NCI-H526 (cell line): ENCODE data around the gene UHRF2.
"Not testable (repeated sequence)": the region's sequence is repeated elsewhere in the genome, so short reads cannot be mapped to it uniquely, and the experiment has no call there.

Experiments
- DNase-seq, 2 experiments: peaks; one replicate each; lab custom pipeline; 2025; lab: John Stamatoyannopoulos, UW

UHRF2 gene

DNA sequence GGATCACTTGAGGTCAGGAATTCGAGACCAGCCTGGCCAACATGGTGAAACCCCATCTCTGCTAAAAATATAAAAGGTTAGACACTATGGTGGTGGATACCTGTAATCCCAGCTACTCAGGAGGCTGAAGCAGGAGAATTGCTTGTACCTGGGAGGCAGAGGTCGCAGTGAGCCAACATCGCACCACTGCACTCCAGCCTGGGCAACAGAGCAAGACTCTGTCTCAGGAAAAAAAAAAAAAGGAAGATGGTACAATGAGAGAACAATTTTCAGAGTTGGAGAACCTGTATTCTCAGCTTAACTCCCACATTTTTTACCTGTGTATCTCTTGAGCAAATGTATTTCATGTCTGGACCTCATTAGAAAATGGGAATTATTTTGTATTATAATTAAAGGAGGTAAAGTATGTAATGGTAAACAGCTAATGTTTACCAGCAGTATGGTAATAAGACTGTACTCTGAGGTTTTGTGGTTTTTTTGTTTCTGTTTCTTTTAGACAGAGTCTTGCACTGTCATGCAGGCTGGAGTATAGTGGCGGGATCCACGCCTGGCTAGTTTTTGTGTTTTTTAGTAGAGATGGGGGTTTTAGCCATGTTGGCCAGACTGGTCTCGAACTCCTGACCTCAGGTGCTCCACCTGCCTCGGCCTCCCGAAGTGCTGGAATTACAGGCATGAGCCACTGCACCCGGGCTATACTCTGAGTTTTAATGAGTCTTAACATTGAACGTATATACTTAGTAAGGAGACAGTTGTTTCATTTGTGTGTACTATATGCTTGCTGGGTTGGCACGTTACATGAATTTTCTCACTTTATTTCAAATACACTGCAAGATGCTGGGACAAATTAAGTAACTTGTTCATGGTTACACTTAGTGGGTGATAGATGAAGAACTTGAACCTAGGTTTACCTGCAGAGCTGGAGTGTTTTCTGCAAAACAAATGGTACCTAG is 16.2 kb downstream of the UHRF2 start:
- DNase-seq = no peak

DNA sequence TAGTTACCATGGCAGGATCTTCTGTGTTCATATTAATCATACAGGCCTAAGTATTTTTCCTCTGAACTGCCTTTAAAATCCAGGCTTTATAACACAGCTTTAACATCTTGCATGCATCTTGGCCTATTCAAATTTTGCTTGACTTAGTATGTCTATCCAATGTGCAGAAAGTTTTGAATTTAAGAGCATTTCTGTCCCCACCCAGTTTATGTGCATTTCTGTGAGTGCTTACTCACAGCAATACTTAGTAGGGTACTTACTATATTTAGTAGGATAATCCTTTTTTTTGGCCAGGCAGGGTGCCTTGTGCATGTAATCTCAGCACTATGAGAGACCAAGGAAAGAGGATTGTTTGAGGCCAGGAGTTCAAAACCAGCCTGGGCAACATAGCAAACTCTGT is 18.0 kb downstream of the UHRF2 start:
- DNase-seq = no peak

DNA sequence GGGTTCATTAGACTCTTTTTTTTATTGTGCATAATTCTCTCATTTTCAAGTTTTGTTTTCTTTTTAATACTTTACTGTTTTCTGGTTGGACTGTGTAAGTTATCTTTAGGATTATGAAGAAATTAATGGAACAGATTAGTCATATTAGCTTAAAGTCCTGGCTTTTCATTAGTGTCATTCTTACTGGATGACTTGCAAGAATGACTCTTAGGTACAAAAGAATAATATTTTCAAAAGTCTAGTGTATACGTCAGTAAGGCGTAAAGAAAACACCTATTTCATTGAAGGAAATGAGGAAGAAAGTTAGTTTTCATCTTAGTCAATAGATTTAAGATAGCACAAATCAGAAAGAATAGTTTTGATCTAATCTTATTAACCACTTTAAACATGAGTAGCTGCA is 20.4 kb downstream of the UHRF2 start:
- DNase-seq = no peak

DNA sequence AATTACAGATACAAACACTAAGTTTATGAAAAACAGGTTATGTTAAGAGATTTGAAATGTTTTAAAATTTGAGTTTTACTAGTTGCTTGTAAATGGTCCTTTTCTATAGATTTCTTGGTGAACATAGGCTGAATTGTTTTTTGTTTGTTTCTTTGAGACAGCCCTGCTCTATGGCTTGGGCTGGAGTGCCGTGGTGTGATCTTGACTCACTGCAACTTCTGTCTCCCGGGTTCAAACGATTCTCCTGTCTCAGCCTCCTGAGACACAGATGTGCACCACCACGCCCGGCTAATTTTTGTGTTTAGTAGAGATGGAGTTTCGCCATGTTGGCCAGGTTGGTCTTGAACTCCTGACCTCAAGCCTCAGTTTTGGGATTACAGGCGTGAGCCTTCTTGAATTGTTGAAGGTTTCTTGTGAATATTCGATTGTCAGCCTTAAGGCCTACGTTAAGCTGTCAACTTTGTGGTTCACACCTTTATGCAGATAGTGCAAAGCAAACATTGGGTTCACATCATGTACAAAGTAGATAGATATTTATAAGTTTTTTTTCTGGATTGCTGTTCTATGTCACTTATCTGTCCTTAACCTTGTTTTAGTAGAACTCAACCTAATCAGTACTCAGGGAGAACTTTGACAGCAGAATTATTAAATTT is 26.2 kb downstream of the UHRF2 start:
- DNase-seq = no peak

DNA sequence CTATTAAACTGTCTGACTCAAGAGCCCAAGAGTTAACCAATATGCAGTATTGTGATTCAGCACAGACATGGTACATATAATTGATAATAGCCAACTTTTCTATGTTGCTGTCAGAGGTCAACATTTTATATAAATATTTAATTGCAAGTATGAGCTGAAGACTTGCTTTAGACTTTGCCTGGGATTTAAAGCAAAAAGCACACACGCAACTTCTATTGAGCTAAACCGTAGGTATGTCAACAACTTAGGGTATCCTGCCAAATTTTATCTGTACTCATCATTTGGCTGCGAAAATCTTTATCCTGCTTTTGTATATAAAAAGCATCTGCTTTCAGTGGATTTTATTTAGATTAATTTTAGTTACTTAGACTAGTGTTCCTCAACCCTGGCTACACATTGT is 27.4 kb downstream of the UHRF2 start:
- no peak for DNase-seq

DNA sequence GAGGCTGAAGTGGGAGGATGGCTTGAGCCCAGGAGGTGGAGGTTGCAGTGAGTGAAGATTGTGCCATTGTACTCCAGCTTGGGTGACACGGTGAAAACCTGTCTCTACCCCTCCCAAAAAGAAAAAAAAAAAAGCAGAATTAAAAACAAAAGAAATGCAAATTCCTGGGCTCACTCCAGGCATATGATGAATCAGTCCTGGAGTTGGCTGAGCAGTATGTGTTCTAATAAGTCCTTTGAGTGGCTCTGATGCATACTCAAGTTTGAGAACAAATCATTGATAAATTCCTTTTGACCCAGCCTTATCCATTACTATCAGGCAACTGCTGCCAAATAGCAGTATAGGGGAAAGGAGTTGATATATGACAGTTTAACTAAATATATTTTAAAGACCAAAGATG is 28.3 kb downstream of the UHRF2 start:
- DNase-seq = no peak

DNA sequence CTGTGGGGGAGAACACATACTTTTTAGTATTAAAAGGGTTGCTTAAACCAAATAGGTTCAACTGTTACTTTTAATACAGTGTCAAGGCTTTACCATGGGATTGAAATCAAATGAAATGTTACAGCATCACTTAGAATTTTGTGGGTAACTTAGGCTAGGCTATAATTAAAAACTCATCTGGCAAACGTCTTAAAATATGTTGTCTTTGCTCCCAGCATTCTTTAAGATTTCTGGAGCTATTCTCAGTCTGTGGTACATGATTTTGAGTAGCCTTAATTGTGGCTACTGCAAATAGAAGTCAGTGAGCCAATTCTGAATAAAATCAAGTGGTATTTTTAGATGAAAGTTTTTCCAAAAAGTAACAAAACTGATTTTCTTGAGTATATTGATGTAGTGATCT is 30.7 kb downstream of the UHRF2 start:
- DNase-seq = no peak

DNA sequence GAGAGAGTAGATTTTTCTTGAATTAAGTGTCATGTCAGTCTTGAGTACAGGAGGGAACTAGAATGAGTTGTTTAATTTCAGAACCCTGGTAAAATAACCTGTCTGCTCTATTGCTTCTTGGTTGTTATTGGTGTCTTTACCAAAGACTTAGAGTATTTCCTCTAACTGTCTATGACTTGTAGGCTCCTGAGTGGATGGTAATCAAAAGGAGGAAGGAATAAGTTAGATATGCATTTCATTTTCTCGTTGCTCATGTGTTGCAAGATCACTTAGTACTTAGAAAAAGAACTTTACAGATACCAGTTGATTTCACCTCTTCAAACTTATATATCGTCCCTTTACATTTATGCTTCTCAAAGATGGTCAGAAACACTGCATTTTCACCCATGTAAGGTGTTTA is 31.1 kb downstream of the UHRF2 start:
- DNase-seq = no peak

DNA sequence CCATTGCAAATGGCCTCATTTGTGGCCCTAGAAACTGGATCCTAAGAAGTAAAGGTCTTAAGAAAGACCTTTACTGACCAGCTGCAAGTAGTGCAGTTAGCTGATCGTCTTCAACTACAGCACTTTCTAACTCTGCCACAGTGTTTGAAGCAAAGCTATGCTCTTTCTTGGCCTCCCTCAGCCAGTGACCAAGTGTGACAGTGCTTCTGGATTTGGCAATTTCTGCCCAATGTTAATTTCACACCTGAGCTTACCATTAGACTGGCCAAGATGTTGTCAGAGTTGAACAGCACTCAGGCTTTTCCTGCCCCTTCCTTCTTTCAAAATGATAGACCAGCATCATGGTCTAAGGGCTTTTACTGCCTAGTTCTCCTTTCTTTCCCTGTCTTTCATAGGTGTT is 36.1 kb downstream of the UHRF2 start:
- no peak for DNase-seq

DNA sequence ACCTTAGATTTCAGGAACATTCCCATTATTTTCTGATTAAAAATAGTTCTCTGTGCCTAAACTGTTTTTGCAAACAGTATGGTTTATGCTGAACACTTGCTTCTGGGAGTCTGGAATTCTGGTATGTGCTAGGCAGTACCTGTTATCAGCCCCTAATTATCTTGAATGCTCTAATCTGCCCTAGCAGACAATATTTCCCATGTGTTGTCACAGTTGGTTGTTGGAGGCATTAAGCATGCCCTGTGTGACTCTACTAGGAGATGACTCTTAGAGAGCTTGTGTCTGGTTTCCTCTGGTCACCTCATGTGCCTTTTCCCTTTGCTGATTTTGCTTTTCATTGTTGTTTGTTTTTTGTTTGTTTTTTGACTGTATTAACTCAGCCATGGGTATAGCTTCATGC is 36.6 kb downstream of the UHRF2 start:
- DNase-seq = no peak

DNA sequence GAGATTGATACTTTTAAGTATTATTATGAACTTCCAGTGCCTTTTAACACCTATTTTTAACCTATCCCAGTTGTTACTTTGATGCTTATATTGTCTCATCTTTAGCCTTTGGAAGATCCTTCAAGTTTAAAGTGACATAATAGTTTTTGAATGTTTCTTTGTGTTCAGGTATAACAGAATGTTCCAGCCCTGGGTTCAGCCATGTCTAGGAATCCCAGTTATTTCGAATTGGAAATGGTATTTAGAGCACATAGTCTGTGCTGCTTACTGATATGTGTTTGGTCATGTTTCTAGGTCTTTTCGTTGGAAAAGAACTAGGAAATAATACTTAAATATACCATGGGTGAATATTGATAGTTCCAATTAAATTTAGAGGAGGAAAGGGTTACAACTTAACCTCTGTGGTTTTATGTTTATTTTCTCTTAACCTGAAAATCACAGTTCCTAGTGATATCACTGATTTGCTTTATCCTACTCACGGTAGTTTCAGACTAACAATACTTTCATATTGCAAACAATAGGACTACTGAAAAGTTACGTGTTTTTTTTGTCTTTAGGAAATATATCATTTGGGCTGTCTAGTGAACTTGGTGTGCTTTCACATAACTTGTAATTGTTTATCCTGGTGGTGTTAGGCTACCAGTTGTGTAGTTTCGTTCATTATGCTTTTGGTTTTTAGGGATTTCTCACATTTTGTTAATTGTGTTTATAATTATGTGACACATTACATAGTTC is 37.8 kb downstream of the UHRF2 start:
- no peak for DNase-seq

DNA sequence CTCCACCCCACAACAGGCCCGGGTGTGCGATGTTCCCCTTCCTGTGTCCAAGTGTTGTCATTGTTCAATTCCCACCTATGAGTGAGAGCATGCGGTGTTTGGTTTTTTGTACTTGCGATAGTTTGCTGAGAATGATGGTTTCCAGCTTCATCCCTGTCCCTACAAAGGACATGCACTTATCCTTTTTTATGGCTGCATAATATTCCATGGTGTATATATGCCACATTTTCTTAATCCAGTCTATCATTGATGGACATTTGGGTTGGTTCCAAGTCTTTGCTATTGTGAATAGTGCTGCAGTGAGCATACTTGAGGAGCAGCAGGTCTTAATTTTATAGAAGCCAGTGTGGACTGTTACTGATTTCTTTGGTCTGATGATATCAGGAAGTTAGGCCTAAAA is 42.3 kb downstream of the UHRF2 start:
- not testable (repeated sequence) for DNase-seq

DNA sequence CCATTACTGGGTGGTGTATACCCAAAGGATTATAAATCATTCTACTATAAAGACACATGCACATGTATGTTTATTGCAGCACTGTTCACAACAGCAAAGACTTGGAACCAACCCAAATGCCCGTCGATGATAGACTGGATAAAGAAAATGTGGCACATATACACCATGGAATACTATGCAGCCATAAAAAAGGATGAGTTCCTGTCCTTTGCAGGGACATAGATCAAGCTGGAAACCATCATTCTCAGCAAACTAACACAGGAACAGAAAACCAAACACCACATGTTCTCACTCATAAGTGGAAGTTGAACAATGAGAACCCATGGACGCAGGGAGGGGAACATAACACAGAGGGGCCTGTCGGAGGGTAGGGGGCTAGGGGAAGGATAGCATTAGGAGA is 45.7 kb downstream of the UHRF2 start:
- DNase-seq = not testable (repeated sequence)

DNA sequence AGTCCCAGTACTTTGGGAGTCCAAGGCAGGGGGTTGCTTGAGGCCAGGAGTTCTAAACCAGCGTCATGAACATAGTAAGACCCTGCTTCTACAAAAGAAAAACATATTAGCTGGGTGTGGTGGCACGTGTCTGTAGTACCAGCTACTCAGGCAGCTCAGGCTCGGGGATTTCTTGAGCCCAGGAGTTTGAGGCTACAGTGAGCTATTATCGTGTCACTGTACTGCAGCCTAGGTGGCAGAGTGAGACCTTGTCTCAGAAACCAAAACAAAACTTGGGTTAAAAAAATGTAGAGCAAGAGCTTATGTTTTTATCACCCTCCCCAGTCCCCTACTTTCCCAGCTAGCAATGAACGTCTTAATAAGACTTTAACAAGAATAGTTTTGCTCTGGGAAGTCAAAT is 46.7 kb downstream of the UHRF2 start:
- no peak for DNase-seq

DNA sequence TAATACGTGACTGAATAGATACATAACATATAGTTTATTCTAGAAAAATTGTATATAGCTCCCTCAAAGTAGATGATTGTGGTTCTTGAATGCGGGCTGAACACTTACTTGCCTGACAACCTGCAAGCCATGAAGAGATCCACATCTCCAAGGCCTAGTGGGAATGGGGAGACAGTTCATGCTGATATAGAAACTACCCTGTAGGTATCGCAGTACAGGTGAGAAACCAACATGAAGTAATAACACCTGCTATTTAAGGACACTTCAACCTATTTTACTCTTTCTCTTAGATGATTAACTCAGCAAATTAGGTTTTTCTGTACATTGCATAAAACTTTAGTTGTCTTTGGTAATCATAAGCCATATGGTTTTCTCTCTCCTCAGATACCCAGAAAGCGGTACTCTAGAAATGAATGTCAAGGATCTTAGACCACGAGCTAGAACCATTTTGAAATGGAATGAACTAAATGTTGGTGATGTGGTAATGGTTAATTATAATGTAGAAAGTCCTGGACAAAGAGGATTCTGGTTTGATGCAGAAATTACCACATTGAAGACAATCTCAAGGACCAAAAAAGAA is 47.3 kb downstream of the UHRF2 start:
- DNase-seq = no peak

DNA sequence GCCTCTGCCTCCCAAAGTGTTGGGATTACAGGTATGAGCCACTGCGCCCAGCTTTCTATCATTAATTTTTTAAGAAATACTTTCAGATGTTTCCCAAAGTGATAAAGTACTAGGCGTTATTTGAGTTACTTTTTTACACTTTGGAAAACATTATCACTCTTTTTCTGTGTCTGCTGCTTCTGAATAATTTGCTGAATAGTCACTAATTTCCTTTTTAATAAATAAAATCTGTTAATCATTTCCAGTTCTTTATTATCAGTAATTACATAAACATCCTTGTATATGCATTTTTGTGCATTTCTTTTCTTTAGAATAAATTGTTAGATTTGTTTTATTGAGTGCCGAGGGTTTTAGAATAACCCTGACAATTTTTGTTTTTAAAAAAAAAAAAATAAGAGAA is 48.6 kb downstream of the UHRF2 start:
- no peak for DNase-seq

DNA sequence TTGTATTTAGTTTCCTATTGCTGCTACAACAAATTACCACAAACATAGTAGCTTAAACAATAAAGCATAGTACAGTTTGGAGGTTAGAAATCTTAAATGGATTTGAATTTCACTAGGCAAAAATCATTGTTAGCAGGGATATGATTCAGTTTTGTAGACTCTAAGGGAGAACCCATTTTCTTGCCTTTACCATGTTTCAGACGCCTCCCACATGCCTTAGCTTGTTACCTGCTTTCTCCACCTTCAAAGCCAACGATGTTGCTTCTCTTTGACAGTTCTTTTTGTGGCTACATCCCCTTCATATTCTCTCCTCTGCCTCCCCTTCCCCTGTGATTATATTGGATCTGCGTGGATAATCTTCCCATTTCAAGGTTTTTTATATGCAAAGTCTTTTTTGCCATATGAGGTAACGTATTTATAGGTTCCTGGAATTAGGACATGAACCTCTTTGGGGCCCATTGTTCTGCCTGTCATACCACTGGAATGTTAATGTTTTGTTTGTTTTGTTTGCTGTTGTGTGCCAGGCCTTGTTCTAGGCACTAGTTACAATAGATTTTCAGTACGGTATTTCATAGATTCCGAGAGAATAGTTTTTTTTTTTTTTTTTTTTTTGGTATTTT is 54.1 kb downstream of the UHRF2 start:
- DNase-seq = no peak

DNA sequence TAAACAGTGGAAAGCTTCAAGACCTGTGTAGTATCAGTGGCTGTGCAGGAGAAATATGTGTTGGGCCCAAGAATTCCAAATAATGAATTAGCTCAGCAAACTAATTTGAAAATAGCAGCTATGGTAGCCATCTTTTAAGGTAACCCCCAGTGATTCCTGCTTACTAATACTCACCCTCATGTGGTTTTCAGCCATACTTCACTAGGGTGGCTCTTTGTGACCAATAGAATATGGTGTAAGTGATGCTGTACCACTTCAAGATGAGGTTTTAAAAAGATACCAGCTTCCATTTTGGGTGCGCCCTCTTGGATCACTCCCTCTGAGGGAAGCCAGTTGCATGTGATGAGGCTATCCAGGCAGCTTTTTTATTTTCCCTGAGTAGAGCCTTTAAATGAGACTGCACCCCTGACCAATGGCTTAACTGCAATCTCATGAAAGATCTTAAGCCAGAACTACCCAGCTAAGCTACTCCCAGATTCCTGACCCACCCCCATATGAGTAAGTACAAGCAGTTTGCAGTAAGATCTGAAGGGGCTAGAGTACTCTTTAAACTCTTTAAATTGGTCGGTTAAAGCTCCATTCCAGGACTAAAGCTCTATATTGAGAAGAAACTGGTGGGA is 58.3 kb downstream of the UHRF2 start:
- no peak for DNase-seq

DNA sequence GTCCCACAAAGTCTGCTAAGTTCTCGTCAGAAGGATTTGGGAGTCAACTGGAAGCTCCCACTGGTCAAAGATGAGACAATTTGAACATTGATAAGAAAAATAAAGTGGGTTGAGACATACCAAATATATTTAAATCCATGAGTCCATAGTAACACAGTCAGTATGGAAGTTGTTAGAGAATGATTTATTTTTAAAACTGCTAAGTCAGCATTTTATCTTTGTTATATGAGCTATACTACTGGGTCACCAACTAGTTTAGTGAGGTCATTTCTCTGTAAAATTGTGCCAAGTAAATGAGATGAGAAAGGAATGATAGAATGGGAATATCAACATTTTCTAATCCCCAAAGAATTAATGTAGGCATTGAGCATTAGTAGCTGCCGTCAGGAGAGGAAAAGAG is 60.2 kb downstream of the UHRF2 start:
- DNase-seq = no peak

DNA sequence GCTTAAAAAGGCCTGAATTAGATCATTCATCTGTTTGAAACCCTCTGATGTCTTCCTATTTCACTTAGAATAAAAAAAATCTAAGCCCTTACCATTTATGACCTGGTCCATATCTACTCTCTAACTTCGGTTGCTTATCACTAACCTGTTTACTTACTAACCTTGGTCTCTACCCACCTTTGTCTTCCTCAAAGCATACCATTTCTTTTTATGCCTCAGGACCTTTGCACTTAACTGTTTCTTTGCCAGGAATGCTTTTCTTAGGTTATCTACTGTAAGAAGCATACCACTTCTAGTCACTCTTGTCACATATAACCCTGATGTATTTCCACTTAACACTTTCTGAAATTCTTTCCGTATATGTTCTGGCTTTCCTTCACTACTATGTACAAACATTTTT is 67.0 kb downstream of the UHRF2 start:
- no peak for DNase-seq

DNA sequence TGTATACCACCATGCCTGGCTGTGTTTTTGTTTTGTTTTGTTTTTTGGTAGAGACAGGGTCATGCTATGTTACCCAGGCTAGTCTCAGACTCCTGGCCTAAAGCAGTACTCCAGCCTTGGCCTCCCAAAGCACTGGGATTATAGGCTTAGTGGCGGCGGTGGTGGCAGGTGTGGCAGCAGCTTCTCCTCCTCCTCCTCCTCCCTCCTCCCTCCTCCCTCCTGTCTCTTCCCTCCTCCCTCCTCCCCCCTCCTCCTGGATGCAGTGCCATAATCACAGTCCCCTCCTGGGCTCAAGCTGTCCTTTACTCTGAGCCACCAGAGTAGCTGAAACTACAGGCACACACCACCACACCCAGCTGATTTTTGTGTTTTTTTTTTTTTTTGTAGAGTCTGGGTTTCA is 71.2 kb downstream of the UHRF2 start:
- DNase-seq = no peak

DNA sequence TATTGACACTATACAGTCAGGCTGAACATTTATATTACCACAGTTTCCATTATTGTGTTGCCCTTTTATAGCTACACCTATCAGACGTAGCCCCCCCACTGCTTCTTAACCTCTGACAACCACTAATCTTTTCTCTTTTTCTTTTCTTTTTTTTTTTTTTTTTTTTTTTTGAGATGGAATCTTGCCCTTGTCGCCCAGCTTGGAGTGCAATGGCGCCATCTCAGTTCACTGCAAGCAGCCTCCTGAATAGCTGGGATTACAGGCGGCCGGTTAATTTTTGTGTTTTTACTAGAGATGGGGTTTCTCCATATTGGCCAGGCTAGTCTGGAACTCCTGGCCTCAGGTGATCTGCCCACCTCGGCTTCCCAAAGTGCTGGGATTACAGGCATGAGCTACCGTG is 75.4 kb downstream of the UHRF2 start:
- DNase-seq = no peak
